SU-DHL-6 (cell line): ENCODE results near the gene RASSF5.

Source experiments
- H2AFZ ChIP-seq: fragments of 200-600 bp; sonication (generic); 2 replicates; pipeline ENCODE4 v1.6.1; 2014; ENCODE audit warnings: low read depth, mild to moderate bottlenecking, moderate library complexity, mixed read lengths, antibody characterized with exemption, low read length; ENCODE audit not compliant: severe bottlenecking
- H3F3A ChIP-seq: fragments of 200-600 bp; shearing (Covaris generic); 2 replicates; pipeline ENCODE4 v1.6.0; 2016; ENCODE audit warnings: antibody characterized with exemption, mild to moderate bottlenecking; ENCODE audit not compliant: insufficient read depth
- H3K27ac ChIP-seq: fragments of 200-600 bp; sonication (generic); 2 replicates; pipeline ENCODE4 v1.5.1; 2016; ENCODE audit warnings: low read depth, mild to moderate bottlenecking, low read length, moderate library complexity, mixed read lengths
- H3K27me3 ChIP-seq: fragments of 200-600 bp; sonication (generic), shearing (Covaris generic); 2 replicates; pipeline ENCODE4 v1.6.0; 2014; ENCODE audit warnings: mild to moderate bottlenecking, low read length
- H3K36me3 ChIP-seq: fragments of 200-600 bp; sonication (generic); 2 replicates; pipeline ENCODE4 v1.6.1; 2014; ENCODE audit warnings: mild to moderate bottlenecking, low read length, mixed read lengths
- H3K4me2 ChIP-seq: fragments of 300-600, 200-600 bp; shearing (Covaris generic), sonication (generic); 2 replicates; pipeline ENCODE4 v1.6.0; 2014; ENCODE audit warnings: low read length, low read depth, mild to moderate bottlenecking; ENCODE audit not compliant: poor library complexity, severe bottlenecking
- H3K4me3 ChIP-seq: fragments of 200-600 bp; sonication (generic); 2 replicates; pipeline ENCODE4 v1.5.1; 2014; ENCODE audit warnings: antibody characterized with exemption, low read length, mild to moderate bottlenecking, mixed read lengths; ENCODE audit not compliant: insufficient read depth, poor library complexity, severe bottlenecking
- H3K79me2 ChIP-seq: fragments of 200-600 bp; sonication (generic); 2 replicates; pipeline ENCODE4 v1.6.1; 2014; ENCODE audit warnings: mild to moderate bottlenecking, low read length, moderate library complexity; ENCODE audit not compliant: insufficient read depth
- H3K9ac ChIP-seq: fragments of 200-600 bp; sonication (generic); 2 replicates; pipeline ENCODE4 v1.7.0; 2014; ENCODE audit warnings: mild to moderate bottlenecking, low read length
- H3K9me2 ChIP-seq: fragments of 200-600 bp; sonication (generic); replicated peaks from 2 replicates; pipeline ENCODE4 v1.6.1; 2014; ENCODE audit warnings: low read length; ENCODE audit not compliant: insufficient read depth
- H3K9me3 ChIP-seq: fragments of 200-600 bp; sonication (generic); 2 replicates; pipeline ENCODE4 v1.6.1; 2014; ENCODE audit warnings: low read length, mixed read lengths; ENCODE audit not compliant: insufficient read depth
- H4K20me1 ChIP-seq: fragments of 200-600 bp; sonication (generic); 2 replicates; pipeline ENCODE4 v1.6.1; 2014; ENCODE audit warnings: low read depth, mild to moderate bottlenecking, antibody characterized with exemption, low read length, moderate library complexity, mixed read lengths
- CTCF ChIP-seq: fragments of 200-600 bp; sonication (generic); IDR thresholded peaks from one replicate; pipeline ENCODE4 v1.5.1; 2017; ENCODE audit warnings: antibody characterized with exemption, mild to moderate bottlenecking, low read length, moderate library complexity; ENCODE audit not compliant: insufficient read depth, poor library complexity, severe bottlenecking
- EZH2phosphoT487 ChIP-seq: fragments of 200-600 bp; sonication (generic), shearing (Covaris generic); conservative IDR thresholded peaks from 2 replicates; pipeline ENCODE4 v1.6.1; 2018; ENCODE audit warnings: mild to moderate bottlenecking, antibody characterized with exemption, low read length, moderate library complexity, mixed read lengths

RASSF5 gene

GRCh38 chr1:206517784-206518183 is 10.5 kb downstream of the RASSF5 start:
- no peaks in the 10 kb centered on the region for H3K36me3 ChIP-seq
- TF ChIP-seq EZH2phosphoT487, result no peak
- no peak for TF ChIP-seq CTCF
- no peak overlapping the region for H3K4me2 ChIP-seq
- H3K27ac ChIP-seq, result no peak overlapping the region
- no peaks in the 10 kb centered on the region for H3K27me3 ChIP-seq
- H3F3A ChIP-seq, result no peaks in the 10 kb centered on the region
- H2AFZ ChIP-seq, result no peak overlapping the region
- no peaks in the 10 kb centered on the region for H3K9me2 ChIP-seq
- H3K9me3 ChIP-seq, result no peaks in the 10 kb centered on the region
- no peak overlapping the region for H3K4me3 ChIP-seq
- H3K9ac ChIP-seq, result no peak overlapping the region
- H4K20me1 ChIP-seq, result no peaks in the 10 kb centered on the region
- no peaks in the 10 kb centered on the region for H3K79me2 ChIP-seq

- no peak for TF ChIP-seq CTCF
- TF ChIP-seq EZH2phosphoT487, result no peak
- Histone ChIP-seq H2AFZ (no peak overlapping the region), H3K4me3 (no peak overlapping the region), H3K27me3 (no peaks in the 10 kb centered on the region), H3K9me3 (no peaks in the 10 kb centered on the region), H3K36me3 (no peaks in the 10 kb centered on the region), H3K4me2 (no peak overlapping the region), H4K20me1 (no peaks in the 10 kb centered on the region), H3K9ac (no peak overlapping the region), H3F3A (no peaks in the 10 kb centered on the region), H3K9me2 (no peaks in the 10 kb centered on the region), H3K27ac (no peak overlapping the region), H3K79me2 (no peaks in the 10 kb centered on the region)
These were observed 10.9 kb downstream of the RASSF5 start for GRCh38 chr1:206518206-206518605.

- Histone ChIP-seq H3K27ac (no peak overlapping the region), H3K79me2 (no peaks in the 10 kb centered on the region), H3K4me3 (no peak overlapping the region), H3K9me2 (no peaks in the 10 kb centered on the region), H3K4me2 (no peak overlapping the region), H3K9ac (no peak overlapping the region), H3K36me3 (no peaks in the 10 kb centered on the region), H2AFZ (no peak overlapping the region), H3K9me3 (no peaks in the 10 kb centered on the region), H3F3A (no peaks in the 10 kb centered on the region), H3K27me3 (no peaks in the 10 kb centered on the region), H4K20me1 (no peaks in the 10 kb centered on the region)
- TF ChIP-seq CTCF (no peak), EZH2phosphoT487 (no peak)
These were observed 11.4 kb downstream of the RASSF5 start for GRCh38 chr1:206518743-206519142.
